GM18870 (cell line): Measurements from ENCODE around the gene LEFTY2.
"Not testable (repeated sequence)": the region's sequence is repeated elsewhere in the genome, so short reads cannot be mapped to it uniquely, and the experiment has no call there.

ENCODE experiments used
- ATAC-seq: cut with Tn5 transposase; IDR thresholded peaks from one replicate; pipeline ENCODE4 v1.9.1; 2021; ENCODE audit warnings: moderate library complexity; ENCODE audit not compliant: unreplicated experiment

LEFTY2 gene

GRCh38 chr1:225941187-225941941, at the start of gene LEFTY2:
Gene LEFTY2, minus strand, starts transcription at chr1:225941220. Its CDS starts 80 bp downstream, at chr1:225941140.
- no peak for ATAC-seq

DNA sequence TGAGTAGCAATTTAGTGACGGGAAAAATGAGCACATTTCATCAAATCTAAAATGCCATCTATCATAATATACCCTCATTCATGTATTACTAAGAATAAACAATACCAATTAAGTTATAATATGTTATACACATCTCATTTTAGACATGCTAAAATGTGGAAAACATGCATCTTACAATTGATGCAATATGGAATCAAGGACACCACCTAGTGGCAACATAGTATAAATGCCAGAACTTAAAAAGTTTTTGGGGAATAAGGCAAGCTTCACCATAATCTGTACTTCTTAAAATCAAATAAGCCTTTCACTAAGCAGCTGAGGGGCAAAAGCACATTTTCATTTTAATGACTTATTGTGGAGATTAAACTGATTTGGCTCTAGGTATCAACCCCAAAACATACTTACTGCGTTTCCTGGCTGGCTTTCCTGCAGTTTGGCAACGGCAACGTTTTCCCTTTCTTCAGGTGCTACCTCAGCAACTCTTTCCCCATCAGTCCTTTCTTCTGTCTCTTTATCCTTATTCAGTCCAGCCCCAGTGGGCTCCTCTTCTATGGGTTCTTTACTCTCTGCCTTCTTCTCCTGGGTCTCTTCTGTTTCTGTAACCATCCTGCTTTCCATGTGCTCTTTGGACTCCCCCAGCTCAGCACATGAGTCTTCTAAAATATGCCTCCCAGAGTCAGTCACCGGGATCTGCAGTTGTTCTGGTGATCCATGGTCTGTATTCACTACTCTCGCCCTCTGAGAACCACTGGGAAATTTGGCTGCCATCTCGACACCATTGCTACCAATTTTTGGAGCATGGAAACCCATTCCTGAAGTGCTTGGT, 46.7 kb upstream of the LEFTY2 start:
- no peak for ATAC-seq

GRCh38 chr1:225981714-225982113, 40.7 kb upstream of the LEFTY2 start:
- no peak for ATAC-seq

DNA sequence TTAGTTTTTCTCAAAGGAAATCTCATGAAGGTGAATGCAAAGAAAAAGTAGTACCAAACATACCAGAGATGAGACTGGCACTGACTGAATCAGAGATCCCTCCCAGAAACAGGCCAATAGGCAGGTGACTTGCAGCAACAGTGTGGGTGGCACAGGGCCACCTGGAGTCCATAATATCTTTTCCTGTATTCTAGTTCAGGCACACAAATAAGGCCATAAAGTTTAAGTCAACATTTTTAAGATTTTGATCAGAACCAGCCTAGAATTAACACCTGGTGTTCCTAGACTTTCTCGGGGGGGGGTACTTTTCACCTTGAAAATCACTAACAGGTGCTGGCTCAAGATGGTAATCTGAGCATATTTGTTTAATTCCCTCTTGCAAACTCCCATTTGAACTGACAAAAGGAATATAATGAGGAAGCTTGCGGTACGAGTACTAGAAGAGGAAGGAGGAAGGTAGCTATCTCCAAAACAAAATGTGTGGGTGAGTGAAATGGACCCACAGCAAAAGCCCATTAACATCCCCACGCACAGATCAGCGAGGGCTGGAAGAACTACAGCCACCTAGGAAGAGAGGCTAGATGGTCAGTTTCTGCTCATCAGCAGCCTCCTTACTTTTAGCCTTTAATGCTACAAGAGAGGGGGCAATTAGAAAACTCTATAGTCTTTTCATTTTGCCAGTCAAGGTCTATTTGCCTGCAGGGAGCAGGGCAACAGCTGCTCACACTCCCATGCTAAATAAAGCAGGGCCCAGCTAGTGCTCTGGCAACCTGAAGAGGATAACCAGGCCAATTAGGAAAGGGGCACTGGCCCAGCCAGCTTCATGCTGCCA, 39.2 kb upstream of the LEFTY2 start:
- no peak for ATAC-seq

DNA sequence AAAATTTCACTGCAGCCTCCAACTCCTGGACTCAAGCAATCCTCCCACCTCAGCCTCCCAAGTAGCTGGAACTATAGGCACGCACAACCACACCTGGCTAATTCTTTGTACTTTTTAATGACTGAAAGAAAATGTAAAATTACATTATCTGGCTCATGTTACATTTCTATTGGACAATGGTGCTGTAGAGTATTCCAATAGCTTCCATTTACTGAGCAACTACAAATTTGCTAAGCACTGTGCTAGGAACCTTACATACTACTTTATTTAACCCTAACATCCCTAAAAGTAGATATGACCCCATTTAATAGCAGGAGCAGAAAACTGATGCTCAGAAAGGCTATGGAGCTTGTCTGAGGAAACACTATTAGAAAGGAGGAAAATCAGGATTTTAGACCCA, 38.4 kb upstream of the LEFTY2 start:
- ATAC-seq = no peak

- peak; percentile 53 for ATAC-seq
These were observed 37.1 kb upstream of the LEFTY2 start for GRCh38 chr1:225977937-225978748.

DNA sequence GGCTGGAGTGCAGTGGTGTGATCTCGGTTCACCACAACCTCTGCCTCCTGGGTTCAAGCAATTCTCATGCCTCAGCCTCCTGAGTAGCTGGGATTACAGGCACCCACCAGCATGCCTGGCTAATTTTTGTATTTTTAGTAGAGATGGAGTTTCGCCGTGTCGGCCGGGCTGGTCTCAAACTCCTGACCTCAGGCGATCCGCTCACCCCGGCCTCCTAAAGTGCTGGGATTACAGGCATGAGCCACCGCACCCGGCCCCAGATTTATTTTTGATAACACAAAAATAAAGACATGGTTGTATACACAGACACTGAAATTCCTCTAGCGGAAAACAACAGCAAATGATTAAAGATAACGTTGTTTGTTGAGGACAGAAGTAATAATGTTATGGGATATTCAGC, 34.1 kb upstream of the LEFTY2 start:
- not testable (repeated sequence) for ATAC-seq

- no peak for ATAC-seq
These were observed 33.4 kb upstream of the LEFTY2 start for GRCh38 chr1:225974454-225974853.

GRCh38 chr1:225973158-225973557, 32.1 kb upstream of the LEFTY2 start:
- no peak for ATAC-seq

- ATAC-seq = no peak
These were observed 31.5 kb upstream of the LEFTY2 start for GRCh38 chr1:225972344-225973152.

GRCh38 chr1:225970592-225971157, 29.7 kb upstream of the LEFTY2 start:
- not testable (repeated sequence) for ATAC-seq

DNA sequence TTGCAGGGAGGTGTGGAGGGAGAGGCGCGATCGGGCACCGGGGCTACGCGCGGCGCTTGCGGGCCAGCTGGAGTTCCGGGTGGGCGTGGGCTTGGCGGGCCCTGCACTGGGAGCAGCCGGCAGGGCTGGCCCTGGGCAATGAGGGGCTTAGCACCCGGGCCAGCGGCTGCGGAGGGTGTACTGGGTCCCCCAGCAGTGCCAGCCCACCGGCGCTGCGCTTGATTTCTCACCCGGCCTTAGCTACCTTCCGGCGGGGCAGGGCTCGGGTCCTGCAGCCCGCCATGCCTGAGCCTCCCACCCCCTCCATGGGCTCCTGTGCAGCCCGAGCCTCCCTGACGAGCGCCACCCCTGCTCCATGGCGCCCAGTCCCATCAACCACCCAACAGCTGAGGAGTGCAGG, 28.7 kb upstream of the LEFTY2 start:
- ATAC-seq = not testable (repeated sequence)

DNA sequence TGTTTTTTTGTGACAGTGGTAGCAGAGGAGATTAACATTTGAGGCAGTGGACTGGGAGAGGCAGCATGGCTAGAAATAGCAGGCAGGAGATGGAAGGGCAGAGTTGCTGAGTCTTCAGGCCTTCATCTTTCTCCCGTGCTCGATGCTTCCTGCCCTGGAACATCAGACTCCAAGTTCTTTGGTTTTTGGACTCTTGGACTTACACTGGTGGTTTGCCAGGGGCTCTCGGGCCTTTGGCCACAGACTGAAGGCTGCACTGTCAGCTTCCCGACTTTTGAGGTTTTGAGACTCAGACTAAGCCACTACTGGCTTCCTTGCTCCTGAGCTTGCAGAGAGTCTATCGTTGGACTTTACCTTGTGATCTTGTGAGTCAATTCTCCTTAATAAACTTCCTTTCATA, 24.2 kb upstream of the LEFTY2 start:
- ATAC-seq = no peak

DNA sequence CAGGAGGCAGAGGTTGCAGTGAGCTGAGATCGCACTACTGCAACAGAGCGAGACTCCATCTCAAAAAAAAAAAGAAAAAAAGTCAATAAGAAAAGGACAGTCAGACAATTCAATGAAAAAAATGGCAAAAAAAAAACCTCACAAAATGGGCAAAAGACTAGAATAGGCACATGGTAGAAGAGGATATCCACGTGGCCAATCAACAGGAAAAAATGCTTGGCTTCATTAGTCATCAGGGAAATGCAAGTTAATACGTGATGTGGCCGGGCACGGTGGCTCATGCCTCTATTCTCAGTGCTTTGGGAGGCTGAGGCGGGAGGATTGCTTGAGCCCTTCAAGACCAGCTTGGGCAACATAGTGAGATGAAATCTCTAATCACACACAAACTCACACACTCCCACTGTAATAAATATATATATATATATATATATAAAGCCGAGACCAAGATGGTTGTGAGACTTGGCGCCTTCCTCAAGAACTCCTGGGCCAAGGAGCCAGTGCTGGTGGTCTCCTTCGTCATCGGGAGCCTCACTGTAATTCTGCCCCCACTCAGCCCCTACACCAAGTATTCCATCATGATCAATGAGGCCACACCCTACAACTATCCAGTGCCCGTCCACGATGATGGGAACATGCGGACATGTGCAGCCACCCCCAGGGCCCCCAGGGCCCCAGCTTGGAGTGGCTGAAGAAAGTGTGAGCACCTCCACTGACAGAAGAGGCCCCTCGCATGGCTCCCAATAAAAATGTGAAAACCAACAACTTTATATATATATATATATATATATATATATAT, 22.9 kb upstream of the LEFTY2 start:
- ATAC-seq = no peak

DNA sequence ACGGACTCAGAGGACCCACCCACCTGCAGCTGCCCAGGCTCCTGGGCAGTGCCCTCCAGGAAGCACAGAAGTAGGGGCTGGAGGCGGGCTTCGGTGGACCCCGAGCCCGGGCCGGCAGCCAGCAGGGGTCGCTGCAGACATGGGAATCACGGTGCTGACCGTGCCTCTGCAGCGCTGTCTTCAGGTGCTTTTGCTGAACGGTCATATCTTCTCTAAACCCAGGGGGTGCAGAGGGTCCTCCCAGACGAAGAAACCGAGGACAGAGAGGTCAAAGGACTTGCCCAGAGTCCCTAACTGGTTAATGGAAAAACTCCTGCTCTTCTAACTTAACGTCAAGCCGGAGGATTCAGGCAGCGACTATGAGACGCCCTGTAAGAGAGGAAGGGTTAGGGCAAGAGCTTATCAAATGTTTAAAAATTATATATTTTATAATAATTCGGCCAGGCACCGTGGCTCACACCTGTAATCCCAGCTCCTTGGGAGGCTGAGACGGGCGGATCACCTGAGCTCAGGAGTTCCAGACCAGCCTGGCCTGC, 21.5 kb upstream of the LEFTY2 start:
- ATAC-seq = no peak

GRCh38 chr1:225961659-225962439, 20.8 kb upstream of the LEFTY2 start:
- ATAC-seq = no peak

DNA sequence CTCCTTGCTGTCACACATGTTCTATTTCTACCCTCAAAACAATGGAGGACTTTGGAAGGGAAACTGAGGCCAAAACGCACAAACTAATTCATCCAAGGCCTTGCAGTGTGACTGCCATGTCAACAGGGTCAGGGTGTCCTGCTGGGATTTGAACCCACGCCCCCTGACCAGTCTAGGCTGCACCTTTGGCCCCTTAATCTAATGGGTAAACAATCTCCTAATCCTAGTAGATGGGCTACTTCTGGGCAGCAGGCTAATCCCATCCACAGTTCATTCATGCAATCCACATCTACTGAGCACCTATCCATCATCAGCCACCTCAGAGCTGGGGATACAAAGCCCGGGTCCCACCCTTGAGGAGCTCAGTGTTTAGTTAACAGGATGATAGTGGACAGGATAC, 17.0 kb upstream of the LEFTY2 start:
- no peak for ATAC-seq
